Activated CD4-positive, alpha-beta T cell treated with anti-CD3 and anti-CD28 coated beads, Interleukin-2, amount 50 U/mL, for 1 hour (primary cell): ENCODE data around the gene EFCAB6.

Source experiments
- DNase-seq: peaks from one replicate; pipeline ENCODE4 v3.0.0-alpha.2; 2020

The EFCAB6 gene

GRCh38 chr22:43828725-43828997 lies 16.6 kb upstream of the EFCAB6 start:
- DNase-seq, result no peak

GRCh38 chr22:43827926-43828724 lies 16.0 kb upstream of the EFCAB6 start:
- DNase-seq, result no peak

DNA sequence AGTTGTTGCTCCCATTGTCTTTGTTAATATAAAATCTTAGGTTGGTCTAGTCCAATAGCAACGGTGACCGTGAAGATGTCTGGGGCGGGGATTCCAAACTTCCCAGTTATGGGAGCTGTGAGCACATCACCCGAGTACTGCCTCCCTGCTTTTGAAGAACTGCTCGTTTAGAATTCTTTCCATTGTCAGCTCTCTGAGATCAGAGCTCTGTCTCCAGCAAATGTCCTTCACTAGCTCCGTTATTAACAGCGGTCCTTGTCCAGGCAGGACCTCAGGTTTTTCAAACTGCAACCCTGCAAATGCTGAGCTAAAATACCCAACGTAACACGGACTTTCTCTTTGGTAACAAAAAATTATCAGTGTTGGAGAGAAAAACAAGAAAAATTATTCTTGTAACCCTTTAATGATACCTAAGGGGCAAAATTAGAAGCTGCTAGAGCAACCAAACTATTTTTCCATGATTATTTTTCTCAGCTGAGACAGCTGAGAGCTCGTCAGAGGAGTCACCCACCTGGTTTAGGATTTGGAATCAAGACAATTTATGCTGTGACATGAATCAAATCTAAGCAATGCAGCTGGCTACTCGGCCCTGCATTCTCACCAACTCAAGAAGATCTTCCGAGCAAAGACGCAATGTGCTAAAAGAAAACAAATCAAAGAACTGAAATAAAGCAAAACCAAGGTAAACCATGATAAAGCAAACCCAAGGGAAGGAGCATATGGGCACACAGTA lies 15.1 kb upstream of the EFCAB6 start:
- DNase-seq, result no peak

- DNase-seq, result no peak
These were observed 14.3 kb upstream of the EFCAB6 start for GRCh38 chr22:43826142-43827002.

DNA sequence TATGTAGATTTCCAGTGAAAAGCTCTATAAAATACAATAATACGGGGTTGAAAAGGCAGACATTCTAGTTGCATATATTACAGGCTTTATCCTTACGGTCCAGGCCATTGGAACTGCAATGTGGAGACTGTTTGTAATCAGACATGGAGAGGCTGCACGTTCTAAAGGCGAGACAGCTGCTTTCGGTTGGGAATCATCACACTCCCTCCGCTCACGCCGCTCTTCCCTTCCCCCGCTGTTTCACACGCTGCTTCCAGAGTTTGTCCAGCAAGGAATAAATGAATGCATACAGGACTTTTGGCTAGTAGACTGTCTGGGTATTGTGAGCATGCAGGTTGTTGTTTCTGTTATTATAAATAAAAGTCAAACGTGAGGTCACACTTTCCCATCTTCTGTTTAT lies 13.5 kb upstream of the EFCAB6 start:
- DNase-seq, result no peak

DNA sequence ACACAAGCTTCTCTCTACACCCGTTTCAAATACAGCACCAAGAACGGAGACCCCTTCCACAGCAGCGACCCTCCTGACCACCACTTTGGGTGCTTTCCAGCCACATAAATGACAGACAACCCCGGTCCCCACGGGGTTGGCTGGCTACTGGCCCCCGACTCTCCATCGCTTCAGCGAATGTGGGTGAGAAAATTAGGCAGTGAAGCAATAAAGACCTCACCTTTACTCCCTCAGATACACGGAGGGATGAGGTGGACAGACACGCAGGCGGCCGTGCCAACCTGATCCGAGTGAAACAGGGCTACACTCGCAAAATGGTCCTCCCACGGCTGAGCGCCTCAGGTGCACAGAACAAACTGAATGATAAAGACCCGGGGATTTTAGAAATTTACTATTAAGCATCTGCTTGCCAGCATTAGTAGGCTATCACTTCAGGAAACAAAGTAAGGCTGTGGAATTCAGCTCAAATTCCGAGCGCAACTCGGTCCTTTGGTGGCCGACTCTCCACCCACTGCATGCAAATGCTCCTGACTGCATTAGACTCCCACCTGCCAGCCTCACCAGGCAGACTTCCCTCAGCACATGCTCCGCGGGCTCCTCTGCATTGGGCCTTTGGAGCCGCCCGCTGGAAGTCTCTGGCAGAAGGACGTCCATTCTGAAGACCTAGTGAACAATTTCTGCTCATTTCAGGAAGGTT lies 12.8 kb upstream of the EFCAB6 start:
- no peak for DNase-seq

- DNase-seq, result no peak
These were observed 12.0 kb upstream of the EFCAB6 start for GRCh38 chr22:43823911-43824665.

- DNase-seq, result no peak
These were observed 11.3 kb upstream of the EFCAB6 start for GRCh38 chr22:43823353-43823908.

- no peak for DNase-seq
These were observed 9.7 kb upstream of the EFCAB6 start for GRCh38 chr22:43821606-43822425.

GRCh38 chr22:43820651-43821305 lies 8.7 kb upstream of the EFCAB6 start:
- no peak for DNase-seq

DNA sequence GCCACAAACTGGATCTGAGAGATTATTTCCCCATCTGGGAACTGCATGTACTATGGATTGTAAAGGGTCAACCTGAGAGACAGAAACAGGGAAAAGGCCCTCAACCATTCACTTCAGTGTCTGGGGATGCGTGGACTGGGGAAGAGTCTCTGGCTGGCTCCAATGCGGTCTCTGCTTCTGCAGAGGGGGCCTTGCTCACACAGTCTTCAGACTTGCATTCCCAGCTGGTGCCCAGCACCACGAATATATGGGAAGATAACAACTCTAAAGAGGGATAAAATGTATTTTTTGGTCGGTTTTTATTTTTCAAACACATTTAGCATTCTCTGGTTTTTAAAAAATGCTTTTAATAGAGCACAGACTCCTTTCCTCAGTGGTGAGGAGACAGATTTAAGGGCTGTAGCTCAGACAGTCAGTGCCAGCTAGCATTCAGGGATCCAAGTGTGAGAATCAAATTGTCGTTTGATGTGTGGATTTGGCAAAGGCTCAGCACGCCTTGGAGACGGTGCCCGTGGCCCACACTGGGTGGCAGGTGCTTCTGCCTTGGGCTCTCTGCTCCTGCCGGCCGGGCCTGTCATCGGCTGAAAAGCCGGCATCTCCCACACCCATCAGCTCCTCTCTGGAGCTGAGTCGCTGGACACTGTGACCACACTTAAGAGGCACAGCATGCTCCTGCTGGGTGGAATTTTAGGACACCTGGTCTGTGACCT lies 8.0 kb upstream of the EFCAB6 start:
- DNase-seq, result no peak

DNA sequence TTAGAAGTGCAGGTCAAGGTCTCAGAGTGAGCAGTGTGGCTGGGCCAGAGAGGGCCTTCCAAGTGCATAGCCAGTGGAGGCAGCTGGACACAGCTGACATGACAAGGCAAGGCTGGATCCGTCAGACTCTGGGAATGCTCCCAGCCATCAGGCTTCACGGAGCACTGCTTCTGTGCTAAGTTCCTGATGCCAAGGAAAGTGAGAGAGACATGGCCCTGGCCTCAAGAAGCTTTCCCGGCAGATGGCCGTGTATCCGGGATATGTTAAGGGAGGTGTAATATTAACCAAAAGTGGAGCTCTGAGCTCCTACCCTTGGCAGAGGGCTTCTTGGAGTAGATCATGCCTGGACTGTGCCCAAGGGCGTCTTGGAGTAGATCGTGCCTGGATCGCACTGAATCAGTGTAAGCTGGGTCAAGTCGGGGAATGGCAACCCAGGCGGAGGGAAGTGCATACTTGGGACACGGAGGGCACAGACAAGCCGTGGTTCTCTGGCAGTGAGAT lies 7.4 kb upstream of the EFCAB6 start:
- DNase-seq, result no peak

DNA sequence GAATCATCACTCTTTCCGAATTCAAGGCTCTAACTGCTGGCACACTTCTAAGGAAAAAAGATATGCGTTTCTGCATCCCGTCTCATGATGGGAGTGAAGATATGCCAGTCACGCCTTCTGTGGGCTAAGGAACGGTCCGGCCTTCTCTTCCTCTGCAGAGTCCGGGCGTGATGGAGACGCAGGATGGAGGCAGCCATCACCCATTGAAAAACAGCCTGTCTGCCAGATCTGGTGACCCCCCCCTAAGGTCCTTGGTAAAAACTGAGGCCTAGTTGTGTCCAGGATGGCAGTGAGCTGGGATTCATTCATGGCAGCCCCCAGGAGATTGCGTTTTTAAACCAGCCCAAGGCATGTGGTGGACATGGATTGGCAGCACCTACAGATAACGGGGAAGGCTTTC lies 6.9 kb upstream of the EFCAB6 start:
- DNase-seq, result no peak

DNA sequence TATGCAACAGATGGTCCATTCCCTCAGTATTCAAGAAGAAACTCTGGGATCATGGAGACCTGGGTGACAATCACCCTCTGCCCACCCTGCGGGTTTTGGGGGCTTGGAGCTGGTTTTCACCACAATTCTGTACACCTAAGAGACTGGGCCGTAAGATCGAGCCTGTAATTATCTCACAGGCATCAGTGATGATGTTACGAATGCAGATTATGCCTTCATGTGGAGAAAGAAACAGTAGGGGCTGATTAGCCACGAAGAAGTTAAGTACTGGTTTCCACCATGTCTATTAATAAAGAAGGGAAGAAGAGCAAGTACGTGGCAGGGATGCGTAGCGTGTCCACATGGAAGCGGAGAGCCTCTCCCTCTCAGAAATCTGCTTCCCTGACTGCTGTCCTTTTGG lies 5.3 kb upstream of the EFCAB6 start:
- no peak for DNase-seq

GRCh38 chr22:43814264-43814663 lies 2.2 kb upstream of the EFCAB6 start:
- no peak for DNase-seq

DNA sequence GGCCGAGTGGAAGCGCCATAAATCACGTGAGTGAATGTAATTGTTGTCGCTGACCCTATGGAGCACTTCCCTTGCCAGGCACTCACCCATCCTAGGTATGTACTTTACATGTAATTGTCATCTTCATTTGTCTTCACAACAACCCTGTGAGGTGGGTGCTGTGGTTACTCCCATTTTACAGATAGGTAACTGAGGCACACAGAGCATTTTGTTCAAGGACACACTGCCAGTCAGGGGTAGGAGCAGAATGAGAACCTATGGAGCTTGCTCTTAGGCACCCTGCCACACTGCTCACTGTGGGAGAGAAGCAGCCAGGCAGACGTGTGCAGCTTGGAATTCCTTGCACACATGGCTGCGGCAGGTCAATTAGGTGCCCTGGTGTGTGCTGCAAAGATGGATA lies 785 bp upstream of the EFCAB6 start:
- no peak for DNase-seq

GRCh38 chr22:43811777-43812148 lies 342 bp downstream of the EFCAB6 start:
- DNase-seq, result peak; percentile 5

DNA sequence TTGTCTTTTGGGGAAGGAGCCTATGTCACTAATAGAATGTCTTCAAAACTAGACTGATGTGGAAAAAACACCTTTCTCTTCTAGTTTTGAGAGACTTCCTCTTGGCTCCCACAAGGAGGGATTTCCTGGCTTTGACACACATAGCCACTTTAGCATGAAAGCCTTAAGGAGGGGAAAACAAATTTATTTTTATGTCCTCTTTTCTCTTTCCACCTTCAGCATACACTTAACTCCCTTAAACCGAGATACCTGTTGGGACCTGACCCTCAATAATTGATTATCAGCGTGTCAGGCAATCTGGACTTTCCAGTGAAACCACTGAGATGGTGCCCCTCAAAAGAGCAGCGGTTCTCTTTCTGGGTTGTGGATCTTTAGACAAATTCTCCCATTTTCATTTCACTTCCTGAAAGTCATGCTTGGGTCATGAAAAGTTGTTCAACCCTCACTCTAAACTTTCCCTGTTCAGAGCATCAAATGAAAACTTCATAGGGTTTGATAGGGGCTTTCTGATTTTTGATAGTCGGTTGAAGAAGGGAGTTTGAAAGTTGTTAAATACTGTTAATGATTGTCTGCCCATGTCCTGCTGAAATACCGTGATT lies 9.1 kb downstream of the EFCAB6 start:
- DNase-seq, result no peak

DNA sequence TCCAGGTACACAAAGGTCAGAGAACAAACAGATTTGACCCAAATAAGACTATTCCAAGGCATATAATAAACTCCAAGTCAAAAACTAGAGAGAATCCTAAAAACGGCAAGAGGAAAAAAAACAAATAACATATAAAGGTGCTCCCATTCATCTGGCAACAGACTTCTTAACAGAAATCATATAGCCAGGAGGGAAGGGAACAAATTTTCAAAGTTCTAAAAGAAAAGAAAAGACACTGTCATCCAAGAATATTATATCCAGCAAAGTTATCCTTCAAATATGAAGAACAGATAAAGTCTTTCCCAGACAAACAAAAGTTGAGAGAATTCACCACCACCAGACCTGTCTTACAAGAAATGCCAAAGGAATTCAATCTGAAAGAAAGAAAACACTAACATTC lies 11.1 kb downstream of the EFCAB6 start:
- DNase-seq, result no peak
